Activated T-cell treated with anti-CD3 and anti-CD28 coated beads, Interleukin-2, amount 50 U/mL, for 72 hours (primary cell): ENCODE results near the gene KLHDC4. TPM values are rescaled to one million over a fixed set of nuclear protein-coding genes. Genes with fewer than 3 reads are reported as not detected.

Source experiments
- ATAC-seq, 2 donors: fragments of 150-1000 bp; cut with Tn5 transposase; replicated peaks in 1 of 2; 2 replicates each; pipeline ENCODE4 v1.10.0; 2021; ENCODE audit warnings: moderate library complexity in 2 of 2, mild to moderate bottlenecking in 1 of 2
- DNase-seq, 2 donors: peaks; one replicate each; pipeline ENCODE4 v3.0.0; 2021 to 2022; ENCODE audit warnings: mixed read lengths in 1 of 2
- H3K27ac Mint-ChIP-seq: one replicate; pipeline ENCODE4 v1.8.0; 2022; ENCODE audit warnings: mild to moderate bottlenecking, moderate library complexity, mixed read lengths
- H3K27me3 Mint-ChIP-seq: one replicate; pipeline ENCODE4 v1.8.0; 2022; ENCODE audit warnings: low read depth, mixed read lengths
- H3K36me3 Mint-ChIP-seq, 2 donors: one replicate each; pipeline ENCODE4 v1.8.0; 2022; ENCODE audit warnings: mixed read lengths in 2 of 2, mild to moderate bottlenecking in 1 of 2; ENCODE audit not compliant: insufficient read depth in 2 of 2
- H3K4me1 Mint-ChIP-seq: one replicate; pipeline ENCODE4 v1.8.0; 2022; ENCODE audit warnings: low read depth, mixed read lengths
- H3K4me3 Mint-ChIP-seq, 2 donors: one replicate each; pipeline ENCODE4 v1.8.0; 2022; ENCODE audit warnings: mild to moderate bottlenecking in 2 of 2, mixed read lengths in 2 of 2, moderate library complexity in 2 of 2
- H3K9me3 Mint-ChIP-seq, 2 donors: one replicate each; pipeline ENCODE4 v1.8.0; 2022; ENCODE audit warnings: mixed read lengths in 2 of 2
- total RNA-seq, 2 donors: library from RNA; stranded (reverse); gene quantifications; one replicate each; pipeline ENCODE4 v1.2.3, GENCODE V29; 2022

KLHDC4 gene
- total RNA-seq, 2 donors from 2014 or later, result 85.5 to 108 TPM

- Mint-ChIP-seq H3K27ac (no peak overlapping the region), H3K9me3 (no peaks in the 10 kb centered on the region), H3K4me3 (no peak overlapping the region), H3K4me1 (peaks cover 9% of the 10 kb centered on the region), H3K36me3 (no peaks in the 10 kb centered on the region), H3K27me3 (no peaks in the 10 kb centered on the region)
- ATAC-seq (no peak), DNase-seq (no peak)
Observed at GRCh38 chr16:87693827-87694226, 72.0 kb downstream of the KLHDC4 start.

DNA sequence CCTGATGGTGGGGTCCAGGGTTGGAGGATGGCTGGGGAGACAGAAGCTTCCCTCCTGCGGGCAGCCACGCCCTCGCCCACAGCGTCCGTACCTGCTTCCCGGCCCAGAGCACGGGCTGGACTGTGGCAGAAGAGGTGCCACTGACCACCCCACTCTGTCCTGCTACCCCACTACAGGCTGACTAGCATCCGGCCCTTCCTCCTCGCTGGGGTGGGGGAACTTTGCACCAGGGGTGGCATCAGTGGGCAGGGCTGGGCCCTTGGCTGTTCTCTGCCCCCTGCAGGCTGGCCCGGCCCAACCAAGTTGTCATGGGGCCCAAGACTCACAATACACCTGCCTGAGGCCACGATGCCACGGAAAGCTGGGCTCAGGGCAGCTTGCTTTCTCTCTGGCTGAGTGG is 73.0 kb downstream of the KLHDC4 start:
- H3K9me3 Mint-ChIP-seq, result no peaks in the 10 kb centered on the region
- ATAC-seq (no peak), DNase-seq (no peak)
- H3K36me3 Mint-ChIP-seq, result no peaks in the 10 kb centered on the region
- no peaks in the 10 kb centered on the region for H3K27me3 Mint-ChIP-seq
- no peak overlapping the region for H3K4me3 Mint-ChIP-seq
- H3K4me1 Mint-ChIP-seq, result peaks cover under 1% of the 10 kb centered on the region
- H3K27ac Mint-ChIP-seq, result no peak overlapping the region

- H3K9me3 Mint-ChIP-seq, result no peaks in the 10 kb centered on the region
- no peaks in the 10 kb centered on the region for H3K27me3 Mint-ChIP-seq
- DNase-seq (no peak), ATAC-seq (no peak)
- no peaks in the 10 kb centered on the region for H3K36me3 Mint-ChIP-seq
- H3K4me3 Mint-ChIP-seq, result no peak overlapping the region
- H3K4me1 Mint-ChIP-seq, result no peaks in the 10 kb centered on the region
- H3K27ac Mint-ChIP-seq, result no peak overlapping the region
Observed at GRCh38 chr16:87692176-87692575, 73.6 kb downstream of the KLHDC4 start.

- no peaks in the 10 kb centered on the region for H3K27me3 Mint-ChIP-seq
- ATAC-seq (no peak), DNase-seq (no peak)
- H3K4me3 Mint-ChIP-seq, result no peak overlapping the region
- no peak overlapping the region for H3K27ac Mint-ChIP-seq
- H3K4me1 Mint-ChIP-seq, result no peaks in the 10 kb centered on the region
- no peaks in the 10 kb centered on the region for H3K36me3 Mint-ChIP-seq
- no peaks in the 10 kb centered on the region for H3K9me3 Mint-ChIP-seq
Observed at GRCh38 chr16:87691686-87692079, 74.1 kb downstream of the KLHDC4 start.

DNA sequence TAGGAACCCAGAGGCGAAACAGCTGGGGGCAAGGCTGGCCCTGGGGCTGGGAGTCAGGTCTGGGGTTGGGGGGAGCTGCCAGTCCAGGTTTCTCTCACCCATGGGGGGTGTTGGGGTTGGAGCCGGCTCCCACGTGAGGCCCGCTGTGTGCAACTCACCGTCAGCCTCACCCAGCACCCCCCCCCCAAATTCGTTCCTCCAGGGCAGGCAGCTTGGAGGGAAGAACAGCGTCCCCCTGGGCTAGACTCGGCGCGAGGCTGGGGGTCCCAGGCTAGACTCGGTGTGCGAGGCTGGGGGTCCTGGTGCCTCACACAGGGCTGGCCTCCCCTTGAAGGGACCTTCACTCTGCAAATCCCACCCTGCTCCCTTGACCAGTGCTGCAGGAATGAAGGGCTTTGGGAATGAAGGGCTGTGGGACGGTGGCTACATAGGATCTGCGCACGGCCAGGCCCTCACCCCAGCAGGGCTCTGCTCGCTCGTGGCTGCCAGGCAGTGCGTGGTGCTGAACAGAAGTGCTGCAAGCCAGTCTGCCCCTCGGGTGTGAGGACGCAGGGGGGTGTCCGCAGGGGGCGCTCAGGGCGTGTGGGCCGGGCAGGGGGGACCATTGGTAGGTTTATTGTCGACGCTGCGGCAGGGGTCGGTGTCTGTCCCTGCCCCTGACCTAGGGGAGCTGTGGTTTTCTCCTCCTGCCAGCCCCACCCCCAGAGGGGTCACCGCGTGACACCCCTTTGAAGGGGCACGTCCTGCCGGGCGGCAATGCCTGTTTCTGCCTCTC is 74.7 kb downstream of the KLHDC4 start:
- Mint-ChIP-seq H3K27ac (no peak overlapping the region), H3K27me3 (no peaks in the 10 kb centered on the region), H3K4me3 (no peak overlapping the region), H3K36me3 (no peaks in the 10 kb centered on the region), H3K4me1 (no peaks in the 10 kb centered on the region), H3K9me3 (no peaks in the 10 kb centered on the region)
- ATAC-seq, result no peak
- DNase-seq, result no peak

GRCh38 chr16:87689956-87690465 is 75.8 kb downstream of the KLHDC4 start:
- Mint-ChIP-seq H3K4me3 (no peak overlapping the region), H3K27me3 (no peaks in the 10 kb centered on the region), H3K9me3 (no peaks in the 10 kb centered on the region), H3K4me1 (no peaks in the 10 kb centered on the region), H3K36me3 (no peaks in the 10 kb centered on the region), H3K27ac (no peak overlapping the region)
- DNase-seq, result no peak
- no peak for ATAC-seq

DNA sequence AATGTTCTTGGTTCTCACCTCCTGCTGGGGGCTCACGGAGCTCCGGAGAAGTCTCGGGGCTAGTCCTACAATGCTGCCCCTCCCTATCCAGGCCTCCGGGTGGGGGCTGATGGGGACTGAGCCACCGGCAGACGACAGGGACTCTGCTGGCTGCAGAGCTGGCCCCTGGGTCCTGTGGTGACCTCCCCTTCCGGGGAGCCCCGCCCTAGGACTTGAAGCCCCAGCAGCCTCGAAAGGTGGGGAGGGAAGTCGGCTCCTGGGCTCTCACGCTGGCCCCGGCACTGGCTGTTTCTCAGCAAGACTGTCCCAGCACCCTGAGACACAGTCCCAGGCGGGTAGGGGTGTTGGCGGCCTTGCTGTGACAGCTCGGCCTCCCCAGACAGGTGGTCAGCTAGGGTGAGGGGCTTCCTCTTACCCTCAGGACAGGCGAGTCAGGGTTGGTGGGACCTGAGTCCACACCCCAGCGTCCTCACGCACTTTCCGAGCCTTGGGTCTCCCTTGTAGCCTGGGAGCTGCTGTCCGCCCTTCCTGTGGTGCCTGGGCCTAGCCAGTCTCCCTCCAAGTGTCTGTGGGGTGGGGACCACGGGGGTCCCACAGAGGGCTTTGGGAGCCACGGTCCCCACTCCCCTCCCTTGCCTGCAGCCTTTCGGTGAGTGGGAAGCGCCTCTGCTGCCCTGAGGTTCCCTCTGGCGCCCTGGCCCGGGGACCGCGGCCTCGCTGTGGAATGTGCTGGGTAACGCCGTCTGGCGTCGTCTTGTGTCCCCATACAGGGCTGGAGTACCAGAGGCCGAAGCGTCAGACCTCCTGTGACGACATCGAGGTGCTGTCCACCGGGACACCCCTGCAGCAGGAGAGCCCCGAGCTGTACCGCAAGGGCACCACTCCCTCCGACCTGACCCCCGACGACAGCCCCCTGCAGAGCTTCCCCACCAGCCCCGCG is 76.6 kb downstream of the KLHDC4 start:
- H3K27ac Mint-ChIP-seq, result no peak overlapping the region
- no peaks in the 10 kb centered on the region for H3K27me3 Mint-ChIP-seq
- no peak overlapping the region for H3K4me3 Mint-ChIP-seq
- H3K9me3 Mint-ChIP-seq, result no peaks in the 10 kb centered on the region
- no peak for ATAC-seq
- no peaks in the 10 kb centered on the region for H3K36me3 Mint-ChIP-seq
- H3K4me1 Mint-ChIP-seq, result no peaks in the 10 kb centered on the region
- DNase-seq, result no peak

DNA sequence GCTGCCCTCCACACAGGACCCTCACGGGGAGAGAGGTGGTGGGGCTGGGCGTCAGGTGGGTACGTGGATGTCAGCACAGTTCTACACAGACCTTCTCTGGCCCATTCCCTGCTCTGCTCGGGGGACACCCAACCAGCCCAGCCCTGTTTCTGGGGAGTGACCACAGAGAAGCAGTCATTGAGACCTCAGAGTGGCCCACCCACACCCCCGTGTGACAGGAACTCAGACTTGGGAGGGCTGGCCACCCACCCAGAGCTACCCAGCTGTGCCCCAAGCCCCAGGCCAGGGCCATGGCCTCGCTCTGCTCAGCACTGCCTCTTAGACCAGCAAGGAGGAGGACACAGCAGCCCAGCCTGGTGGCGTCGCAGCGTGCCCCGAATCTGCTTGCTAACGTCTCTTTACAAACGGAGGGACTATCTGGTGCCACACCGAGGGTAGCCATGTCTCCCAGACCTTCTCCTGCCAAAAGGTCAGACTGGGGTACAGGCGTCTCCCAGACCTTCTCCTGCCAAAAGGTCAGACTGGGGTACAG is 77.7 kb downstream of the KLHDC4 start:
- Mint-ChIP-seq H3K27ac (no peak overlapping the region), H3K27me3 (no peaks in the 10 kb centered on the region), H3K4me3 (no peak overlapping the region), H3K4me1 (no peaks in the 10 kb centered on the region), H3K36me3 (no peaks in the 10 kb centered on the region), H3K9me3 (no peaks in the 10 kb centered on the region)
- ATAC-seq, result no peak
- no peak for DNase-seq

- H3K4me1 Mint-ChIP-seq, result peaks cover 4% of the 10 kb centered on the region
- no peak for ATAC-seq
- no peaks in the 10 kb centered on the region for H3K36me3 Mint-ChIP-seq
- no peaks in the 10 kb centered on the region for H3K9me3 Mint-ChIP-seq
- no peak overlapping the region for H3K27ac Mint-ChIP-seq
- H3K27me3 Mint-ChIP-seq, result no peaks in the 10 kb centered on the region
- no peak for DNase-seq
- H3K4me3 Mint-ChIP-seq, result no peak overlapping the region
Observed at GRCh38 chr16:87687126-87687910, 78.5 kb downstream of the KLHDC4 start.

- H3K9me3 Mint-ChIP-seq, result no peaks in the 10 kb centered on the region
- H3K27ac Mint-ChIP-seq, result no peak overlapping the region
- H3K4me1 Mint-ChIP-seq, result peaks cover 9% of the 10 kb centered on the region
- H3K36me3 Mint-ChIP-seq, result no peaks in the 10 kb centered on the region
- no peaks in the 10 kb centered on the region for H3K27me3 Mint-ChIP-seq
- no peak overlapping the region for H3K4me3 Mint-ChIP-seq
- DNase-seq (no peak), ATAC-seq (no peak)
Observed at GRCh38 chr16:87686697-87687096, 79.1 kb downstream of the KLHDC4 start.

- Mint-ChIP-seq H3K4me3 (no peak overlapping the region), H3K36me3 (no peaks in the 10 kb centered on the region), H3K27me3 (no peaks in the 10 kb centered on the region), H3K4me1 (peaks cover 12% of the 10 kb centered on the region), H3K9me3 (no peaks in the 10 kb centered on the region), H3K27ac (no peak overlapping the region)
- DNase-seq (no peak), ATAC-seq (no peak)
Observed at GRCh38 chr16:87685766-87686165, 80.0 kb downstream of the KLHDC4 start.

GRCh38 chr16:87685405-87685755 is 80.4 kb downstream of the KLHDC4 start:
- H3K4me3 Mint-ChIP-seq, result no peak overlapping the region
- no peak overlapping the region for H3K27ac Mint-ChIP-seq
- H3K27me3 Mint-ChIP-seq, result no peaks in the 10 kb centered on the region
- H3K9me3 Mint-ChIP-seq, result no peaks in the 10 kb centered on the region
- no peaks in the 10 kb centered on the region for H3K36me3 Mint-ChIP-seq
- DNase-seq (no peak), ATAC-seq (no peak)
- H3K4me1 Mint-ChIP-seq, result peaks cover 14% of the 10 kb centered on the region
